ENCODE data around the gene HIPK2.

DNA sequence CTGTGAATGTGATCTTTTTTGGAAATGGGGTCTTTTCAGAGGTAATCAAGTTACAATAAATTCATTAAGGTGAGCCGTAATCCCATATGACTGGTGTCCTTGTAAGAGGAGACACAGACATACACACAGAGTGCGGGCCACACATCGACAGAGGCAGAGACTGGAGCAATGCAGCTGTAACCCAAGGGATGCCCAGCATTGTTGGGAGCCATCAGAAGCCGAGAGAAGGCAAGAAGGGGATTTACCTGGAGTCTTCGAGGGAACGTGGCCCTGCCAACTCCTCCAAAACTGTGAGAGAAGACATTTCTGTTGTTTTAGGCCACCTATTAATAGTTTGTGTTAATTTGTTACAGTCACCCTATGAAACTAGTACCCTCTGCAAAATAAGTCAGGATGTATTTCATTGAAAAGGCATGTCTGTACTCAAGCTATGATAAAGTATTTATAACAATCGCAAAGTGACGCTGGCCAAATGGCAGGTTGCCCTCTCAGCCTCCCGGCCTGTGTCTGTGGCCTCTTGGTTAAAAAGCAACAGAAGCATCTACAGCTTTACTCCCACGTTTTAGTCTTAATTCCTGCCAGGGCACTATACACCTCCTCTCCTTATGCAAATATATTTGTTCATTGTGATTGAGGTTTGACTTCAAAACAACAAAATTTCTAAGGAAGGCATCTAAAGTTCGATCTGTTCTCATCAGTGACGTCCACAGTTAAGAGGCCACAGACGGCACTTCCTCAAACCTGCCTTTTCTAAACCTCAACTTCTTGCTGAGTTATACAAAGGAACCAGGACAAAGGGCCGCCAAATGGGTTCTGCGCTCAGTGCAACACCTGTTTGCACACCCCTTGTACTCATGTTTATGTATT lies 46.8 kb downstream of the HIPK2 start:
- TF ChIP-seq, protein P1, sequence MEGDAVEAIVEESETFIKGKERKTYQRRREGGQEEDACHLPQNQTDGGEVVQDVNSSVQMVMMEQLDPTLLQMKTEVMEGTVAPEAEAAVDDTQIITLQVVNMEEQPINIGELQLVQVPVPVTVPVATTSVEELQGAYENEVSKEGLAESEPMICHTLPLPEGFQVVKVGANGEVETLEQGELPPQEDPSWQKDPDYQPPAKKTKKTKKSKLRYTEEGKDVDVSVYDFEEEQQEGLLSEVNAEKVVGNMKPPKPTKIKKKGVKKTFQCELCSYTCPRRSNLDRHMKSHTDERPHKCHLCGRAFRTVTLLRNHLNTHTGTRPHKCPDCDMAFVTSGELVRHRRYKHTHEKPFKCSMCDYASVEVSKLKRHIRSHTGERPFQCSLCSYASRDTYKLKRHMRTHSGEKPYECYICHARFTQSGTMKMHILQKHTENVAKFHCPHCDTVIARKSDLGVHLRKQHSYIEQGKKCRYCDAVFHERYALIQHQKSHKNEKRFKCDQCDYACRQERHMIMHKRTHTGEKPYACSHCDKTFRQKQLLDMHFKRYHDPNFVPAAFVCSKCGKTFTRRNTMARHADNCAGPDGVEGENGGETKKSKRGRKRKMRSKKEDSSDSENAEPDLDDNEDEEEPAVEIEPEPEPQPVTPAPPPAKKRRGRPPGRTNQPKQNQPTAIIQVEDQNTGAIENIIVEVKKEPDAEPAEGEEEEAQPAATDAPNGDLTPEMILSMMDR (IDR thresholded peaks at IDR 0.05): no peak
- peak in 1 of 2 donors; percentile 19 for TF ChIP-seq POLR2AphosphoS5 (IDR thresholded peaks at IDR 0.05)
